GM20431 (cell line): ENCODE data around the gene KIF18B.

Source experiments
- in situ Hi-C: fragments of 300-500 bp; cut with MseI, MboI; formaldehyde crosslinking; loops from one replicate; pipeline ENCODE4 v1.15.0; 2020; ENCODE audit warnings: low sequenced_read_pairs; ENCODE audit not compliant: unreplicated experiment

The KIF18B gene

GRCh38 chr17:44909681-44910144, 37.9 kb downstream of the KIF18B start:
- in situ Hi-C loops = loop anchor here (25.0 kb wide), 1 partner anchor 203 kb away; no protein-coding TSS in a partner anchor

- in situ Hi-C loops = loop anchor here (25.0 kb wide), 1 partner anchor 203 kb away; no protein-coding TSS in a partner anchor
Observed at GRCh38 chr17:44908761-44909326, 38.7 kb downstream of the KIF18B start.

GRCh38 chr17:44907729-44908470, 39.7 kb downstream of the KIF18B start:
- in situ Hi-C loops = loop anchor here (25.0 kb wide), 1 partner anchor 204 kb away; no protein-coding TSS in a partner anchor

- in situ Hi-C loops = loop anchor here (25.0 kb wide), 1 partner anchor 205 kb away; no protein-coding TSS in a partner anchor
Observed at GRCh38 chr17:44906763-44907728, 40.5 kb downstream of the KIF18B start.

GRCh38 chr17:44906010-44906646, 41.4 kb downstream of the KIF18B start:
- in situ Hi-C loops = loop anchor here (25.0 kb wide), 1 partner anchor 206 kb away; no protein-coding TSS in a partner anchor

- in situ Hi-C loops = loop anchor here (25.0 kb wide), 1 partner anchor 207 kb away; no protein-coding TSS in a partner anchor
Observed at GRCh38 chr17:44905006-44906000, 42.3 kb downstream of the KIF18B start.

GRCh38 chr17:44904001-44904984, 43.3 kb downstream of the KIF18B start:
- in situ Hi-C loops = loop anchor here (25.0 kb wide), 1 partner anchor 208 kb away; no protein-coding TSS in a partner anchor

- in situ Hi-C loops = loop anchor here (25.0 kb wide), 1 partner anchor 209 kb away; no protein-coding TSS in a partner anchor
Observed at GRCh38 chr17:44903012-44903685, 44.4 kb downstream of the KIF18B start.

- in situ Hi-C loops = loop anchor here (25.0 kb wide), 1 partner anchor 210 kb away; no protein-coding TSS in a partner anchor
Observed at GRCh38 chr17:44902135-44902760, 45.3 kb downstream of the KIF18B start.

- in situ Hi-C loops = loop anchor here (25.0 kb wide), 1 partner anchor 211 kb away; no protein-coding TSS in a partner anchor
Observed at GRCh38 chr17:44901411-44901921, 46.1 kb downstream of the KIF18B start.

- in situ Hi-C loops = loop anchor here (25.0 kb wide), 1 partner anchor 211 kb away; no protein-coding TSS in a partner anchor
Observed at GRCh38 chr17:44900894-44901293, 46.7 kb downstream of the KIF18B start.

- in situ Hi-C loops = no loop called here
Observed at GRCh38 chr17:44899074-44899782, 48.3 kb downstream of the KIF18B start, which contains the start of gene EFTUD2. TSS of gene EFTUD2 (minus strand) at chr17:44899445. CDS start at chr17:44894521, 4,924 bp downstream.

GRCh38 chr17:44898768-44899073, 48.9 kb downstream of the KIF18B start:
- in situ Hi-C loops = no loop called here

GRCh38 chr17:44894642-44895041, 52.9 kb downstream of the KIF18B start:
- in situ Hi-C loops = no loop called here

GRCh38 chr17:44892250-44892649, 55.3 kb downstream of the KIF18B start:
- in situ Hi-C loops = no loop called here
